ENCODE results near the gene TP73. TPM values are rescaled to one million over a fixed set of nuclear protein-coding genes. Genes with fewer than 3 reads are reported as not detected.
A peak's percentile ranks its signal among the peaks of the same experiment; 100 is the strongest.

The TP73 gene
- polyA plus RNA-seq, 12 donors, result 0.56 to 9.4 (median 1.3) TPM; not detected in 2

DNA sequence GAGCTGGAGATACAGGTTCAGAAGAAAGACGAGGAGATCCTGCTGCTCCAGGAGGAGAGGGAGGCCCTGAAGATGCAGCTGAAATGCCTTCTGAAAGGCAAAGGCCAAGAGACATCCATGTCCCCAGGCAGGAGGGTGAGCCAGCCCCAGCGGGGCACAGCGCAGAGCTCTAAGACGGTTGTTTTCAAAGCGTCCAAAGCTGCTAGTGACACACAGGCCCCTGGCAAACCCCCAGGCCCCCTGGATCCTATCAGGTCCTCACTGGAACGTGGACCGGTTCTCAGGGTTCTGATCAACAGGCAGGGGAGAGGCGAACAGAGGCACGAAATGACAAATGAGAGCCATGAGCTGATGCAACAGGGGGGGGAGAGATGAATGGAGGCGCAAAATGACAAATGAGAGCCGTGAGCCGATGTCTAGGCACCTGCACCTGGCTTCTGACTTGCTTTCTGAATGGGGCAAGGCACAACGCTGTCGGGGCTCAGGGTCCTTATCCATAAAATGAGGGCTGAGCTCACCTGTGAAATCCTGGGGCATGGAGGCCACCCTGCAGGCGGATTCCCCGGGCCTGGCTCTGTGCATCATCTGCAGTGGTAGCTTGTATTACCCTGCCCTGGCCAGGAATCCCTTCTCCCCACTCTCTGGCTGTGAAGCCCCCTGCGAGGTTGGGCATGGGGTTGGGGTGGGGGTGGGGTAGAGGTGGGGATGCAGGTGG is 109.1 kb downstream of the TP73 start:
- no peak for DNase-seq

DNA sequence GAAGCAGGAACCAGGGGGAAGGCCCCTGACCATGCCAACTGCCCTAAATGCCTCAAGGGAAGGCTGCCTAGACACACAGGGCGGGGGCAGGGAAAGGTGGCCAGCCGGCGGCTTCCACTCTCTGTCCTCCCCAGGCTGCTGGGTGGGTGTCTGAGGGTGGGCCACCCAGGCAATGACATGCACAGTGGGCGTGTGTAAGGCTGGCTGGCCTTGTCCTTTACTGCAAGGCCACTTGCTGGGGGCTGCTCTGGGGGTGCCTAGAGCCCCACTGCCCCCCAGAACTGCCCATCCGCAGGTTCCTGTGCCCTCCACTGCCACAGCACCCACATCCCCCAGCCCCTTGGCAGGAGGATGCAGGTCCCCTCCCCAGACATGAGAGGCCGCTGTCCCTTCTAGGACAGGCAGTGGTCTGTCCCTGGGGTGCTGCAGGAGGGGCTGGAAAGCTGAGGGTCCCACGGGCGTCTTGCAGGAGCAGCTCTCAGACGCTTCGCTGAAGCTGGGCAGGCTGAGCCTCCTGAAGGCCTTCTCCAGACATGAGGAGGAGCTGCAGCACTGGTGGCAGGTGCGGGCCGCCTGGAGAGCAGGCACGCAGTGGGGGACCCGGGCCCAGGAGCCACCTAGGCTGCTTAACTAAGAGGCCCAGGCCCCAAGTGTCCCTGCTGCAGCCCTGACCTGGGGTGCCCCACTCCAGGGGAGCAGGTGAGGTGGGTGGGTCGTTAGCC is 110.0 kb downstream of the TP73 start:
- DNase-seq, result no peak

DNA sequence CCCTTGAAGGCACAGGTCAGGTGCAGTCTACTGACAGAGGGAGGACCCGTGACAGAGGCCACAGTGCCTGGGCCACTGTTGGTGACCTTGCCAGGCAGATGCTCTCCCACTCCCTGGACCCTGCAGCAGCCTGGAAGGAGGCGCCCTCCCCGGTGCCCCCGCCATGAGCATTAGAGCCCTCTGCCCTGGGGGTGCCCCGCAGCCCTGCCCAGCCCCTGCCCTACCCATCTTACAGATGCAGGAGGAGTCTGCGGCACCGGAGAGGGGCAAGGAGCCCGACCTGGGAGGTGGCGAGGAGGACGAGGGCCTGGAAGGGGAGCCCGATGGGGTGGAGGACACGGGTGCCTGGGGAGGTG is 110.5 kb downstream of the TP73 start:
- no peak for DNase-seq

DNA sequence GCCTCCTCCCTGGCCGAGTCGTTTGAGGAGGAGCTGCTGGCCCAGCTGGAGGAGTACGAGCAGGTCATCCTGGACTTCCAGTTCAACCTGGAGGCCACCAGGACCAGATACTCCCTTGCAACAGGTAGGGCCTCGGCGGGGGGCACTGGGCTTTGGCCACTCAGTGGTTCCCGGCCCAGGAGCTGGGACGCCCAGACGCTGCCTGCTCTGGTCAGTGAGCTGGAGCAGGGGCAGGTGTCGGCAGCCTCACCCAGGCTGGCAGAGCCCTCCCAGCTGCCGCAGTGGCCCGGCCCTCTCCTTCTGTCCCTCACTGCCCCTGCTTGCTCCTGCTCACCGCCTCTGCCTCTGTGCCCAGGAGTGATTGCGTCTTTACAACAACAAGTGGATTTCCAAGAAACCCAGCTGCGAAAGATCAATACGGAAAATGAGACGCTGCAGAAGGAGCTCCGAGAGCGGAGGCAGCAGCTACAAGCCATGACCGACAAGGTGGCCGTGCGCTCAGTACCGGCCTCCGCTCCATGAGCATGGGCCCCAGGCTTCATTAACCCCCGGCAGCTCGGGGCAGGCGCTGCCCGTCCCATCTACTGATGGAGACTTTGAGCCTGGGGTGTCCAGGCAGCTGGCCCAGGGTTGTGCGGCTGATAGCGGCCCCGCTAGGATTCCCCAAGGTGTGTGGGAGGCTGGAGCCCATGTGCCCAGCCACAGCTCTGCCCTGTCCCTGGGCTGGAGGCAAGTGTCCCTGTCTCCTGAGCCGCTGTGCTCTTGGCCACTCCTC is 111.2 kb downstream of the TP73 start:
- no peak for DNase-seq

DNA sequence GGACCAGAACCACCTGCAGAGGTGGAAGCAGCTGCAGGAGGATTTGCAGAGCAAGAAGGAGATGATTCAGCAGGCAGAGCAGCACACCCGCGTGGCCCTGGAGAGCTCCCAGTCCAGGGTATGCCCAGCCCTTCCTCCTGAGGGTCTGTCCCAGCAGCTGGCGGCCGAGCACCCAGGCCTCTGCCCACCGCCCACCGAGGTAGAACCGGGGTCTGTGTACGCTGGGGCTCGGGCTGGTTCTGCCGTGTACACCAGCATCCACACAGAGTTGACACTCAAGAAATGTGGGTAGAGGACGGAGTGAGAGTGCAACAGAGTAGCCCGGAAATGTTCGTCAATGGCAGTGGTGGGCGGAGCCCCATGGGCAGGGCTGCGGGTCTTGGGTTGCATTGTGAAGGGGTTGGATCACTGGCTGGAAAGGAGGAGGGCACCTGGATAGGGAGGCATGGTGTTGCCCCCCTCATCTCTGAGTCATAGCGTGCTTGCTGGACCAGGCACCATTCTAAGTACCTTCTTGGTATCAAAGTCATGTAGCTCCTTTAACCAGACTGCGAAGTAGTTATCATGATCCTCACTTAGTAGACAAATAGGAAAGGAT is 115.1 kb downstream of the TP73 start:
- DNase-seq, result no peak

DNA sequence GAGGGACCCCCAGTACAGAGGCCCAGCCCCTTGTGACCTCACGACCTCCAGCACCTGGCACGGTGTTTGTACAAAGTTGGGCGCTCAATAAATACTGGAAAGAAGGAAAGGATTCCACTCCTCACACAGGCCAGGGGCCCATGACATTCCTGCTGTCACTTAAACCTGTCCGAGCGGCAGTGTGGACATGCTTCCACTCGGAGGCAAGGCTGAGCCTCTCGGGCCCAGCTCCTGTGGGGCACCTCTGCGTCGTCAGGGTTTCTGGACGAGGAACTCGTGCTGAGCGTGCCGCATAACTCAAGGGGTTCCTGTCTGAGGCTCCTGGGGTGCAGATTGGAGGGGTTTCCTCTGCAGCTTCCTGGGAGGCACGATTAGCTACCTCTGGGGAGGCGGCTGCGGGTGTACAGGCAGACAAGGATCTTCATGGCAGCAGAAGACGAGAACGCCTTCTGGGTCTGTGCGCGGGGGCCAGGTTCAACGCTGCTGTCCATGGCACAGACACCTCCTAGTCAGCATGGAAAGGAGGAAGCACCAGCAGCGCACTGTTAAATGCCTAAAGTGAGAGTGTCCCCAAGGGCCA is 116.6 kb downstream of the TP73 start:
- DNase-seq, result no peak

DNA sequence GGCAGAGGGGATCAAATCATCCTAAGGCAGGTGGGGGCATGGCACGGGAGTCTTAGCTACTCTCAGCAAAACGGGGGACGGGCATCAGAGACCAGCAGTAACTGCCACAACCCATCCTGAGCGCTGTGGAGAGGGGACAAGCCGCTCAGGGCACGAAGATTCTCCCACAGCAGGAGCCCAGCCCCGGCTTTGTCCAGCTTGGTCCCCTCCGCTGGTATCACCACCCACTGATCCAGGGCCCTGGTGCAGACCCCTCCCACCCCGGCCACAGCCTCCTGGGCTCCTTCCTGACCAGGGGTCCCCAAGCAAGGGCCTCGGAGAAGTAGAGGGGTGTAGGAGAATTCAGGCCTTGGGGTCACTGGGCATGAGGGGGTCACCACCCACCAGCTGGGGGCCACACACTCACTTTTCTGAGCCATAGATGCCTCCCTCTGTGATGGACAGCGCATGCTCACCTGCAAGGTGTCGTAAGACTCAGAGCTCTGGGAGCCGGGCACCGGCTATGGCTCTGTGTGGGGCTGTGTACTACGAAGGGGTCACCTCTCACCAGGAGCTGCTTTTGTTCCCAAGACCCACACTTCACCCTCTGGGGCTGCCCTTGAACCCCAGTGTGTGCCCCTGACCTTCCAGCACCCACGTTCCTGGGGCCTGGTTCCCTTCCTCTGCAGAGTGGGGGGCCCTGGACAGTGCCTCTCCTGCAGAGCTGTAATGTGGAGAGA is 117.9 kb downstream of the TP73 start:
- no peak for DNase-seq

DNA sequence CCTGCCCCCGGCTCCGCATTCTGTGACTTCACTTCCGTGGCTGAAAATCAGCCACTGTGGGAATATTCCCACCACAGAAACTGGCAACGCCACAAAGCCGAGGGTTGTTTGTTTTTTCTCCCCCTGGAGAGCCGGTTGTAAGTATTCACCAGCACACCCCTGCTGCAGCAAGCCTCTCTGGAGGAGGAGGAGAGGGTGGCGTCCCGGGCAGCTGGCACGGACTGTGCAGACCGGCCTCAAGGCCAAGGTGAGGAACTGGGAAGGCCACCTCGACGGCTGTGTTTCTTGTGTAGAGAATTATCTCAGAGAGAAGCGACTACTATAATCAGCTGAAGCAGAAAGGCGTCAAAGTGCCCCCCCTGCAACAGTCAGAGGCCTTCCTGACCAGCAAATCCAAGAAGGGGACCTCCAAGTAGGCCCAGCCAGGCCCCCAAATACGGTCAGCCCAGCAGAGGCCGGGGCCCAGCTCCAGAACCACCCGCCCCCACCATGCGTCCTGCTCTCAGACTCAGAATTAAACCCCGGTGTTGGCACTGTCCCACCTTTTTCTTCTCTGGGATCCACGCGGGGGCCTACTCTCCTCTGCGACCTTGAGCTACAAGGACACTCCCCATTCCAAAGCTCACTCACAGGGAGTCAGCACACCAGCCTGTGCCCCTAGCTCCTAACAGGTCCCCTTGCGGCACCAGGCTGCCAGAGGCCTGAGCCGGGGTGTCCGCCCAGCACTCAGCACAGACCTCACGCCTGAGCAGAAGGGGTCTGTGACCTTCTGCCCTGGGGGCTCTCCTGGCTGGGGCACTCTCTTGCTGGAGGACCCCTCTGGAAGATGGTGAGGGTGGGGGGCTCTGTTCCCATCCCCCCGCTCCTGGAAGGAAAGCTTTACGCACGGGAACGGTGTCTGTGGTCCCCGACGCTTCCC is 119.1 kb downstream of the TP73 start:
- no peak for DNase-seq

DNA sequence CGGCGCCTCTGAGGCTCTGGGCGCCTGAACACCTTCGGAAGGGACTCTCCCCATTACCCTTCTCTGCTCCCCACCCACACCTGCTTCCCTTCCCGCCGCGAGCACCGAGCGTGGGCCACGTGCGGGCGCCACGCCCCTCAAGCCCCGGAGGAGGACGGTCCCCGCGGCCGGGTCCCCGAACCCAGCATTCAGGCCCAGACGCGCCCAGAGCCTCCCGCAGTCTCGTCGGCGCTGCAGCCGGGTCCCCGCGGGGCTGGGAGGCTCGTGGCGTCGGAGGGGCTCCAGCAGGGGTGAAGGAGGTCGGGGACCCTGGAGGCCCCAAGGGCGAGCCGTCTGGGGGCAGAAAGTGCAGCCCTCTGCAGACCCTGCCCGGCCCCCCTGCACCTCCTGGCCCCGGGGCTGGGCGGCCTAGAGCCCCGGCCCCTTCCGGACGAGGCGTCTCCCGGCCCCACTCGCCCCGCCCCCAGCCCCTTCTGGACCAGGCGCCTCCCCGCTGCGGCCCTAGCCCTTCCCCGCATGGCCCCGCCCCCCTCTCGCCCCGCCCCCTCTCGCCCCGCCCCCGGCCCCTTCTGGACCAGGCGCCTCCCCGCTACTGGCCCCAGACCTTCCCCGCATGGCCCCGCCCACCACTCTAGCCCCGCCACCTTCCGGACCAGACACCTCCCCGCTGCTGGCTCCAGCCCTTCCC is 119.9 kb downstream of the TP73 start:
- DNase-seq, result peak; percentile 66

DNA sequence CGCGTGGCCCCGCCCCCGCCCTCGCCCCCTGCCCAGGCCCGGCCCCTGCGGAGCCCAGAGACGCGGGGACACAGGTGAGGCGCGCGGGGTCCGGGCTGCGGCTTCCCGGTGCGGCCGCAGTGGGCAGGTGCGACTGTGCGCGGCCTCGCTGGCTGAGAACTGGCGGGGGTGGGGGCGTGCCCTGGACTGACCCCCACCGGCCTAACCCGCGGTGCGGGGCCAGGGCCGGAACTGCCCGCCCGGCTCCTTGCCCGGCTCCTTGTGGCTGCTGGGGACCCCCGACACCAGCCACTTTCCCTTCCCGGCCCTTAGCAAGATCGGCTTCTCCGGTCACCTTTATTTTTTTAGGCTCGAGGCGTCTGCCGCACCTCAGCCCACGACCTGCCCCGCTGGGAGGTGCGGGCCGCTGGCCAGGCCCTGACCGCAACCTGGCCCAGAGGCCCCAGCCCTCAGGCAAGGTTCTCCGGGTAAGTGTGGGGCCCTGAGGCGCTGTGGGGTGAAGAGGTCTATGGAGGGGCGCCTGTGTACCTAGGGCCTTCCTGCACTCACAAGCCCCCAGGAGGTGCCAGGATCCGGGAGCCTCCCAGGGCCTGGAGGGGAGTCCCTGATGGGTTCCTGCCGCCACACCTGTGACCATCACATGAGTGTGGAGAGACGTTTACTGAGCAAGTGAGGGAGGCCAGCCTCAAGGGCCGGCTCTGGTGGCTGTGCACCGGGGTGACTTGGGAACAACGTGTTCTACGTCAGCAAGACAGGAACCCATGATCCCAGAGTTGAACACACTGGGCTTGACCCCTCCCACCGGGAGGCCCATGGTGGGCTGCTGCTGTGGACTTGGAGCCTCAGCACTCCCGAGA is 120.6 kb downstream of the TP73 start, which contains the start of gene SMIM1:
TSS of gene SMIM1 (plus strand) at position 35 of the 857 bp plus-strand sequence. CDS start 2,625 bp downstream, outside the sequence.
- no peak for DNase-seq

DNA sequence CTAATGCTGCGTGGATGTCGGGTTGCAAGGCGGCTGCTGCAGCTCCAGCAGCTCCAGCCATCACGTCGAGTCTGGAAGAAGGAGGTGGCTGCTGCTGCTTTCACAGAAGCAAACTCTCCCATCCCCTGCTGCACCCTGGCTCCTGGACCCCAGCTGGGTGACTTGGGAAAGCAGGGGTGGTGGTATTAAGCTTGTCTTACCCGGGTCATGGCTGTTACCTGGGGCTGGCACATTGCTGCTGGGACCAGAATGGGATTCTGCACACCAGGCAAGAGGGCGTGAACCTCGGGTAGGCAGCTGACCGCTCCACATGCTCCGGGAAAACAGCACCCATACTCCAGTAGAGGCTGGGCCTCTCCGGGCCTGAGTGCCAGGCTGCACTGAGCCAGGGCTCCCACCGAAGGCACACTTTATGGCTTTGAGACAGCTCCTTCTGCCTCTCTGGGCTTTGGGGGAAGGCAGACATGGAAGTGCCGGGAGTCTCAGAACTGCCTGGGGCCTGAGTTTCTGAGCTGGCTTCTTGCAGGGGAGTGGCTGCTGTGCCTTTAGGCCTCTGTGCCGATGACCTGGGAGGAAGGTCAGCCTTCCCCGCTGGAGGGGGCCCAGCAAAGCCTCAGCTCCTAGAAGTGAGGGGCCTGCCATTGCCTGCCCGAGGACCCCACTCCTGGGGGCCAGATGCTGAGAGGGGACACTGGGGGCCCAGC is 121.4 kb downstream of the TP73 start:
- DNase-seq, result no peak

DNA sequence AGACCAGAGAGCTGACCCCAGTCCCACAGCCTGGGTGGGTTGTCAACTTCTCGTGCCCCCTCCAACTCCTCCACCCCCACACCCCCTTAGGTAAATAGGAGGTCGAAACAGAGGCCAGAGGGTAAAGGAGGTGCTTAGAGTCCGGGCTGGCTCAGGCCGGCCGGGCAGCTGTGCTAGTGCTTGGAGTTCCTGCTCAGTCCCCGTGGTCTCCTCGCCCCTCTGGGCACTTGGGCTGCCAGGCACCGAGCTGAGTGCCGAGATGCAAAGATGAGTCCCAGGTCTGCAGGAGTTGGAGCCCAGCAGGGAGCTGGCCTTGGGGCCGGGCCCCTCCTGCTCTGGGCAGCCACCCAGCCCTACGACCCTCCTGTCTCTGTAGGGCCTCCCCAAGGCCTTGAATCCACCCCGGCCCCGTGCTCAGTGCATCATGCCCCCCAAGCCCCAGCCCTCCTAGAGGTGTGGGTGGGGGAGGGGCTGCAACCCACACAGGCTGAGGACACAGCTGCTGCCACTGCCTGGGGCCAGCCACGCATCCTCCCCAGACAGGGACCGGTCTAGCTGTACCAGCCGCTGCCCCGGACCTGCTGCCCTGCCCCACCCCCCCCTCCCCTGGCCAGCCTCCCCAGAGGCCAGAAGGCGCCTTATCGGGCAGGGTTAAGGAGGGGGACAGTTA is 122.1 kb downstream of the TP73 start:
- no peak for DNase-seq

DNA sequence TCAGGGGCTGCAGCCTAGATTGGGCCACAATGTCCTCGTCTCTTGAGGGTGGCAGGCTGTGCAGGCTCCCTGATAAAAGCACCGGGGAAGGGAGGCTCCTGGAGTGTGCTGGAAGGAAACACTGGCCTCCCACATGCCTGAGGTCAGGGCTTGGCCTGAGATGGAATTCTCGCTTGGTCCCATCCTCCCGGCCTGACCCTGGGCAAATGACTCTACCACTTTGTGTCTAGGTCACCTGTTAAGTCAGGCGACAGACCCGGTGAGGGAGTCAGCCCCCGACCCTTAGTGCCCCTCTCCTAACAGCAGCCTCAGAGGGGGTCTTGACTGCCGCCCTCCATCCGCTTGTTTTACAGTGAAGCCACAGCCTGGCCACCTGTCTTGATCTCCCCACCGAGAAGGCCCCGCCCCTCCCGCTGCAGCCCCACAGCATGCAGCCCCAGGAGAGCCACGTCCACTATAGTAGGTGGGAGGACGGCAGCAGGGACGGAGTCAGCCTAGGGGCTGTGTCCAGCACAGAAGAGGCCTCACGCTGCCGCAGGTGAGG is 122.7 kb downstream of the TP73 start:
- DNase-seq, result no peak

DNA sequence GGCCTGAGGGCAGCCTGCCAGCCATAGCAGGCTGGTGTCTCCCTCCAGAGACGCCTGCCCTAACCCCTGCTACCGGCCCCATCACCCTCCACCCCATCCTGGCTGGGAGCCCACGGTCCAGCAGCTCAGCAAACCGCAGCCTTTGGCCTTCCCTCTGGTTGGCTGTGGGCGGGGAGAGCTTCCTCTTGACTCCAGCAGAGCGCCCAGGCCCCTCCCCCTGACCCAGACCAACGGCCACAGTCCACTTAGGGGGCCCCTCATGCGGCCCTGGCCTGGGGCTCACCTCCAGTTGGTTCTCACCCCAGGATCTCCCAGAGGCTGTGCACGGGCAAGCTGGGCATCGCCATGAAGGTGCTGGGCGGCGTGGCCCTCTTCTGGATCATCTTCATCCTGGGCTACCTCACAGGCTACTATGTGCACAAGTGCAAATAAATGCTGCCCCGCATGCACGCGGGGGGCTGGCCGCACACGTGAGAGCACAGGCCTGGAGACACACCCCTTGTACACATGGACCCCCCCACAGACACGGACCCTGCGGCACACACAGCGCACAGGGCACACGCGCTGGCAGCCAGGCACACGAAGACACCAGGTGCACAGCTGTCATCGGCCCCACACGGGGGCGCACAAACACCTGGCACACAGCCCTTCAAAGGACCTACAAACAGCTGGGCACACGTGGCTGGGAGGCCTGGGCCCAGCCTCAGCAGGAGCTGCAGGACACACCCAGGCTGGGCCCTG is 123.3 kb downstream of the TP73 start:
- DNase-seq, result no peak

DNA sequence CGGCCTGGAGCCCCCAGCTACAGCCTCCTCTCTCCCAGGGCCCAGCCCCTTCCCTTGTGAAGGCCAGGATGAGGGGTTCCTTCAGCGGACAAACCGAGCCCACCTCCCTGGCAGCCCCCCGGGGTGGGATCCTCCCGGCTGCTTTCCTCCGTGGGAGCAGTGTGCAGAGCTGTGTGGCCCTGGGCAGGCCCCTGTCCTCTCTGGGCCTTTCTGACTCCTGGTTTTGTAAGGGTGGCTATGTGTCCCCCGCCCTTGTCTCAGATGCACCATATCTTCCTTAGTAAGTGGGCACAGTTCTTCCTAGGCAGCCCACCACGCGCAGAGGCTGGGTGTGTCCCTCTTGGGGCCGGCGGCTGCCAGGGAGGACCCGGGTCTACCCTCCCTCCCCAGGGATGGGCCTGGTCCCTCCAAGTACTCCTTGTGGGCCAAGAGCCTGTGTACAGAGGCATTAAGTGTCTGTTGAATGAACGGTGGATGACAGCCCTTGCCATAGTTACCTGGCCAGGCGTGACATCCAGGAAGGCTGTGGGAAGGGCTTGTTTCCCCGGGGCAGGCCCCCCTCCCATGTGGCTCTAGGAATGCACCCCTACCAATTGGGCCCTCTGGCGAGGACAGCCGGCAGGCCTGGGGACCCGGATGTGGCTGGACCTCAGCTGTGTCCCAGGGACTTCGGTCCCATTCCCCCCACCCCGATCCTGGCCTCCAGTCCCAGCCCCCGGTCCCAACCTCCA is 124.1 kb downstream of the TP73 start:
- no peak for DNase-seq

All from muscle of arm (tissue), 12 donors.